Activated T-cell treated with anti-CD3 and anti-CD28 coated beads, Interleukin-2, amount 50 U/mL, for 72 hours (primary cell): ENCODE measurements around the gene CLDN24. TPM values are rescaled to one million over a fixed set of nuclear protein-coding genes. Genes with fewer than 3 reads are reported as not detected.

Experiments
- ATAC-seq, 2 donors: fragments of 150-1000 bp; cut with Tn5 transposase; replicated peaks in 1 of 2; 2 replicates each; pipeline ENCODE4 v1.10.0; 2021; ENCODE audit warnings: moderate library complexity in 2 of 2, mild to moderate bottlenecking in 1 of 2
- DNase-seq, 2 donors: peaks; one replicate each; pipeline ENCODE4 v3.0.0; 2021 to 2022; ENCODE audit warnings: mixed read lengths in 1 of 2
- H3K27ac Mint-ChIP-seq: one replicate; pipeline ENCODE4 v1.8.0; 2022; ENCODE audit warnings: mild to moderate bottlenecking, moderate library complexity, mixed read lengths
- H3K27me3 Mint-ChIP-seq: one replicate; pipeline ENCODE4 v1.8.0; 2022; ENCODE audit warnings: low read depth, mixed read lengths
- H3K36me3 Mint-ChIP-seq, 2 donors: one replicate each; pipeline ENCODE4 v1.8.0; 2022; ENCODE audit warnings: mixed read lengths in 2 of 2, mild to moderate bottlenecking in 1 of 2; ENCODE audit not compliant: insufficient read depth in 2 of 2
- H3K4me1 Mint-ChIP-seq: one replicate; pipeline ENCODE4 v1.8.0; 2022; ENCODE audit warnings: low read depth, mixed read lengths
- H3K4me3 Mint-ChIP-seq, 2 donors: one replicate each; pipeline ENCODE4 v1.8.0; 2022; ENCODE audit warnings: mild to moderate bottlenecking in 2 of 2, mixed read lengths in 2 of 2, moderate library complexity in 2 of 2
- H3K9me3 Mint-ChIP-seq, 2 donors: one replicate each; pipeline ENCODE4 v1.8.0; 2022; ENCODE audit warnings: mixed read lengths in 2 of 2
- total RNA-seq, 2 donors: library from RNA; stranded (reverse); gene quantifications; one replicate each; pipeline ENCODE4 v1.2.3, GENCODE V29; 2022

Gene CLDN24
- total RNA-seq, 2 donors from 2014 or later, result not detected

- ATAC-seq (peak; percentile 41 to 66), DNase-seq (peak in 1 of 2 donors; percentile 13)
- no peak overlapping the region for H3K27ac Mint-ChIP-seq
- peaks cover 15% of the 10 kb centered on the region for H3K27me3 Mint-ChIP-seq
- H3K4me3 Mint-ChIP-seq, result peak overlapping the region; percentile 37 to 43
- H3K4me1 Mint-ChIP-seq, result peaks cover 4% of the 10 kb centered on the region
- H3K36me3 Mint-ChIP-seq, result no peaks in the 10 kb centered on the region
- no peaks in the 10 kb centered on the region for H3K9me3 Mint-ChIP-seq
These were observed 20.6 kb upstream of the CLDN24 start for GRCh38 chr4:183342541-183343533.

- no peak overlapping the region for H3K27ac Mint-ChIP-seq
- no peaks in the 10 kb centered on the region for H3K36me3 Mint-ChIP-seq
- no peak overlapping the region for H3K4me3 Mint-ChIP-seq
- H3K4me1 Mint-ChIP-seq, result peaks cover 8% of the 10 kb centered on the region
- H3K27me3 Mint-ChIP-seq, result peaks cover 9% of the 10 kb centered on the region
- ATAC-seq, result no peak
- H3K9me3 Mint-ChIP-seq, result no peaks in the 10 kb centered on the region
- no peak for DNase-seq
These were observed 15.6 kb upstream of the CLDN24 start for GRCh38 chr4:183337833-183338232.

GRCh38 chr4:183337349-183337748, 15.1 kb upstream of the CLDN24 start:
- no peaks in the 10 kb centered on the region for H3K36me3 Mint-ChIP-seq
- no peak for DNase-seq
- H3K9me3 Mint-ChIP-seq, result no peaks in the 10 kb centered on the region
- peaks cover 14% of the 10 kb centered on the region for H3K27me3 Mint-ChIP-seq
- no peak for ATAC-seq
- H3K4me1 Mint-ChIP-seq, result peaks cover 8% of the 10 kb centered on the region
- no peak overlapping the region for H3K4me3 Mint-ChIP-seq
- no peak overlapping the region for H3K27ac Mint-ChIP-seq

- H3K27ac Mint-ChIP-seq, result no peak overlapping the region
- ATAC-seq (peak in 1 of 2 donors; percentile 66), DNase-seq (no peak)
- H3K9me3 Mint-ChIP-seq, result no peaks in the 10 kb centered on the region
- H3K27me3 Mint-ChIP-seq, result peaks cover 15% of the 10 kb centered on the region
- H3K4me3 Mint-ChIP-seq, result no peak overlapping the region
- peaks cover 8% of the 10 kb centered on the region for H3K4me1 Mint-ChIP-seq
- H3K36me3 Mint-ChIP-seq, result no peaks in the 10 kb centered on the region
These were observed 13.2 kb upstream of the CLDN24 start for GRCh38 chr4:183335369-183335940.

- Mint-ChIP-seq H3K36me3 (no peaks in the 10 kb centered on the region), H3K4me1 (peaks cover 8% of the 10 kb centered on the region), H3K9me3 (peaks cover 0 to 2% of the 10 kb centered on the region in 2 donors), H3K4me3 (no peak overlapping the region), H3K27ac (no peak overlapping the region), H3K27me3 (peaks cover 12% of the 10 kb centered on the region)
- DNase-seq (no peak), ATAC-seq (no peak)
These were observed 11.8 kb upstream of the CLDN24 start for GRCh38 chr4:183333983-183334382.

GRCh38 chr4:183333202-183333601, 11.0 kb upstream of the CLDN24 start:
- Mint-ChIP-seq H3K9me3 (peaks cover 0 to 3% of the 10 kb centered on the region in 2 donors), H3K36me3 (no peaks in the 10 kb centered on the region), H3K27me3 (peaks cover 12% of the 10 kb centered on the region), H3K4me1 (peaks cover 8% of the 10 kb centered on the region), H3K27ac (no peak overlapping the region), H3K4me3 (no peak overlapping the region)
- ATAC-seq (no peak), DNase-seq (no peak)

- no peak overlapping the region for H3K27ac Mint-ChIP-seq
- no peaks in the 10 kb centered on the region for H3K36me3 Mint-ChIP-seq
- ATAC-seq (no peak), DNase-seq (no peak)
- H3K4me3 Mint-ChIP-seq, result no peak overlapping the region
- peaks cover 8% of the 10 kb centered on the region for H3K4me1 Mint-ChIP-seq
- peaks cover 0 to 3% of the 10 kb centered on the region in 2 donors for H3K9me3 Mint-ChIP-seq
- peaks cover 12% of the 10 kb centered on the region for H3K27me3 Mint-ChIP-seq
These were observed 10.2 kb upstream of the CLDN24 start for GRCh38 chr4:183332447-183332846.

- DNase-seq (no peak), ATAC-seq (no peak)
- peaks cover 6% of the 10 kb centered on the region for H3K4me1 Mint-ChIP-seq
- H3K36me3 Mint-ChIP-seq, result peaks cover 0 to 4% of the 10 kb centered on the region in 2 donors
- H3K27me3 Mint-ChIP-seq, result peaks cover 21% of the 10 kb centered on the region
- H3K27ac Mint-ChIP-seq, result no peak overlapping the region
- peaks cover 0 to 3% of the 10 kb centered on the region in 2 donors for H3K9me3 Mint-ChIP-seq
- H3K4me3 Mint-ChIP-seq, result no peak overlapping the region
These were observed 8.6 kb upstream of the CLDN24 start for GRCh38 chr4:183330841-183331240.

GRCh38 chr4:183329954-183330742, 7.9 kb upstream of the CLDN24 start:
- Mint-ChIP-seq H3K27ac (no peak overlapping the region), H3K36me3 (peaks cover 0 to 4% of the 10 kb centered on the region in 2 donors), H3K4me3 (no peak overlapping the region), H3K4me1 (no peaks in the 10 kb centered on the region), H3K27me3 (peaks cover 21% of the 10 kb centered on the region), H3K9me3 (peaks cover 0 to 3% of the 10 kb centered on the region in 2 donors)
- DNase-seq (no peak), ATAC-seq (no peak)

- H3K9me3 Mint-ChIP-seq, result peaks cover 0 to 3% of the 10 kb centered on the region in 2 donors
- H3K4me1 Mint-ChIP-seq, result no peaks in the 10 kb centered on the region
- peaks cover 0 to 4% of the 10 kb centered on the region in 2 donors for H3K36me3 Mint-ChIP-seq
- H3K4me3 Mint-ChIP-seq, result no peak overlapping the region
- H3K27ac Mint-ChIP-seq, result no peak overlapping the region
- DNase-seq (no peak), ATAC-seq (no peak)
- peaks cover 21% of the 10 kb centered on the region for H3K27me3 Mint-ChIP-seq
These were observed 7.0 kb upstream of the CLDN24 start for GRCh38 chr4:183329244-183329643.

GRCh38 chr4:183328832-183329231, 6.6 kb upstream of the CLDN24 start:
- DNase-seq (no peak), ATAC-seq (no peak)
- no peak overlapping the region for H3K27ac Mint-ChIP-seq
- peaks cover 0 to 4% of the 10 kb centered on the region in 2 donors for H3K36me3 Mint-ChIP-seq
- H3K9me3 Mint-ChIP-seq, result peaks cover 0 to 3% of the 10 kb centered on the region in 2 donors
- no peak overlapping the region for H3K4me3 Mint-ChIP-seq
- H3K27me3 Mint-ChIP-seq, result peaks cover 21% of the 10 kb centered on the region
- H3K4me1 Mint-ChIP-seq, result no peaks in the 10 kb centered on the region

- Mint-ChIP-seq H3K4me1 (no peaks in the 10 kb centered on the region), H3K27ac (no peak overlapping the region), H3K4me3 (no peak overlapping the region), H3K9me3 (peaks cover 0 to 3% of the 10 kb centered on the region in 2 donors), H3K36me3 (peaks cover 0 to 4% of the 10 kb centered on the region in 2 donors), H3K27me3 (peaks cover 16% of the 10 kb centered on the region)
- no peak for DNase-seq
- no peak for ATAC-seq
These were observed 5.6 kb upstream of the CLDN24 start for GRCh38 chr4:183327827-183328226.

- no peak overlapping the region for H3K27ac Mint-ChIP-seq
- H3K4me1 Mint-ChIP-seq, result no peaks in the 10 kb centered on the region
- peaks cover 9% of the 10 kb centered on the region for H3K27me3 Mint-ChIP-seq
- H3K9me3 Mint-ChIP-seq, result peaks cover 0 to 3% of the 10 kb centered on the region in 2 donors
- ATAC-seq (peak; percentile 24 to 58), DNase-seq (no peak)
- peaks cover 0 to 4% of the 10 kb centered on the region in 2 donors for H3K36me3 Mint-ChIP-seq
- no peak overlapping the region for H3K4me3 Mint-ChIP-seq
These were observed 4.6 kb upstream of the CLDN24 start for GRCh38 chr4:183326853-183327252.
